SK-N-SH (cell line): Measurements from ENCODE around the gene MYOM3. TPM values are rescaled to one million over a fixed set of nuclear protein-coding genes. Genes with fewer than 3 reads are reported as not detected.

Experiments used
- CTCF ChIA-PET: fragments of 300-600, 350-600 bp; formaldehyde crosslinking; extraction: SDS; loops from one replicate; lab custom pipeline; 2021; lab: Yijun Ruan, JAX
- POLR2A ChIA-PET: fragments of 350-600 bp; sonication (Branson Sonifier 250); formaldehyde crosslinking; extraction: SDS; loops from one replicate; lab custom pipeline; 2020; ENCODE audit warnings: antibody characterized with exemption, inconsistent platforms; lab: Yijun Ruan, JAX
- DNase-seq: peaks from one replicate; pipeline ENCODE4 v3.0.0; 2012
- H2AFZ ChIP-seq: fragments of 200-600 bp; sonication (generic); 2 replicates; pipeline ENCODE4 v1.8.1; 2016; ENCODE audit warnings: antibody characterized with exemption, mild to moderate bottlenecking, low read depth
- H3F3A ChIP-seq: fragments of 200-600 bp; sonication (generic); replicated peaks from 2 replicates; pipeline ENCODE3; 2016; ENCODE audit warnings: antibody characterized with exemption, mild to moderate bottlenecking; ENCODE audit not compliant: insufficient read depth
- H3K27ac ChIP-seq, 2 experiments: fragments of 200-500 bp in 1 of 2; fragments of 200-600 bp in 1 of 2; sonication (Bioruptor generic) in 1 of 2; sonication (generic), shearing (Covaris generic) in 1 of 2; 2 replicates each; pipeline versions ENCODE4 v1.5.1 to v1.6.1; 2014 to 2016; ENCODE audit warnings: low read depth in 2 of 2, inconsistent platforms in 1 of 2, low read length in 1 of 2, mild to moderate bottlenecking in 1 of 2, mixed read lengths in 1 of 2
- H3K27me3 ChIP-seq: fragments of 200-600 bp; sonication (generic), shearing (Covaris generic); 2 replicates; pipeline ENCODE4 v1.6.1; 2016; ENCODE audit warnings: mixed run types; ENCODE audit not compliant: insufficient read depth
- H3K36me3 ChIP-seq, 2 experiments: fragments of 200-500 bp in 1 of 2; fragments of 200-600 bp in 1 of 2; sonication (Bioruptor generic) in 1 of 2; sonication (generic) in 1 of 2; replicated peaks in 1 of 2; 2 replicates each; pipeline versions ENCODE3 to v1.5.1; 2014 to 2016; ENCODE audit warnings: low read length in 1 of 2, mild to moderate bottlenecking in 1 of 2; ENCODE audit not compliant: insufficient read depth in 2 of 2, control insufficient read depth in 1 of 2
- H3K4me1 ChIP-seq, 2 experiments: fragments of 200-500 bp in 1 of 2; fragments of 200-600 bp in 1 of 2; sonication (Bioruptor generic) in 1 of 2; sonication (generic), shearing (Covaris generic) in 1 of 2; 2 replicates each; pipeline versions ENCODE4 v1.5.1 to v1.6.1; 2014 to 2016; ENCODE audit warnings: low read depth in 1 of 2, low read length in 1 of 2, mixed run types in 1 of 2; ENCODE audit not compliant: insufficient read depth in 2 of 2, control insufficient read depth in 1 of 2
- H3K4me2 ChIP-seq: fragments of 200-600 bp; sonication (generic), shearing (Covaris generic); 2 replicates; pipeline ENCODE4 v1.6.1; 2017; ENCODE audit warnings: mixed run types
- H3K4me3 ChIP-seq, 2 experiments: fragments of 200-500 bp in 1 of 2; fragments of 200-600 bp in 1 of 2; sonication (Bioruptor generic) in 1 of 2; sonication (generic), shearing (Covaris generic) in 1 of 2; 2 replicates each; pipeline versions ENCODE4 v1.5.1 to v1.8.1; 2014 to 2016; ENCODE audit warnings: low read depth in 2 of 2, inconsistent platforms in 1 of 2, low read length in 1 of 2, mild to moderate bottlenecking in 1 of 2, mixed read lengths in 1 of 2, moderate library complexity in 1 of 2
- H3K79me2 ChIP-seq: fragments of 200-600 bp; sonication (generic); 2 replicates; pipeline ENCODE4 v1.8.1; 2017; ENCODE audit warnings: mild to moderate bottlenecking; ENCODE audit not compliant: insufficient read depth
- H3K9ac ChIP-seq: fragments of 200-600 bp; sonication (generic); 2 replicates; pipeline ENCODE4 v1.6.1; 2017; ENCODE audit warnings: mixed run types
- H3K9me2 ChIP-seq: fragments of 200-600 bp; sonication (generic); 2 replicates; pipeline ENCODE4 v1.6.1; 2017; ENCODE audit warnings: mixed run types
- H3K9me3 ChIP-seq: fragments of 200-600 bp; sonication (generic); 2 replicates; pipeline ENCODE4 v1.6.1; 2017; ENCODE audit warnings: mixed run types, mild to moderate bottlenecking, moderate library complexity
- H4K20me1 ChIP-seq: fragments of 200-600 bp; sonication (generic); 2 replicates; pipeline ENCODE4 v1.6.1; 2017; ENCODE audit warnings: mild to moderate bottlenecking, mixed run types; ENCODE audit not compliant: insufficient read depth
- CHD2 ChIP-seq: fragments of 150-350 bp; IDR thresholded peaks from 2 replicates; pipeline ENCODE4 v1.6.1; 2018; ENCODE audit warnings: low read length; ENCODE audit not compliant: partially characterized antibody
- CTCF ChIP-seq: fragments of 200-600 bp; sonication (generic); IDR thresholded peaks from 2 replicates; pipeline ENCODE4 v1.6.1; 2017; ENCODE audit warnings: antibody characterized with exemption, mild to moderate bottlenecking, moderate library complexity
- ELF1 ChIP-seq: IDR thresholded peaks from 2 replicates; pipeline ENCODE4 v1.4.0; 2012
- EP300 ChIP-seq, 2 experiments: IDR thresholded peaks; 2 replicates each; pipeline versions ENCODE4 v1.4.0 to v1.6.1; 2012; ENCODE audit warnings: borderline replicate concordance in 1 of 2, low read depth in 1 of 2, low read length in 1 of 2
- EZH2phosphoT487 ChIP-seq: fragments of 200-600 bp; sonication (generic); IDR thresholded peaks from 2 replicates; pipeline ENCODE4 v1.6.1; 2017; ENCODE audit warnings: low read depth, mixed run types, mild to moderate bottlenecking, antibody characterized with exemption, moderate library complexity, borderline replicate concordance
- FOSL2 ChIP-seq: IDR thresholded peaks from 2 replicates; pipeline ENCODE4 v1.4.0; 2012; ENCODE audit warnings: low read depth, mild to moderate bottlenecking, moderate library complexity, borderline replicate concordance
- GABPA ChIP-seq: IDR thresholded peaks from 2 replicates; pipeline ENCODE4 v1.4.0; 2012; ENCODE audit warnings: low read depth, mild to moderate bottlenecking
- GATA2 ChIP-seq: sonication (generic); formaldehyde crosslinking; IDR thresholded peaks from 2 replicates; pipeline ENCODE4 v1.5.0; 2020; ENCODE audit warnings: mild to moderate bottlenecking, missing genetic modification reagents
- MAX ChIP-seq: IDR thresholded peaks from 2 replicates; pipeline ENCODE4 v1.4.0; 2012; ENCODE audit warnings: low read depth
- MXI1 ChIP-seq: IDR thresholded peaks from 2 replicates; pipeline ENCODE4 v1.6.1; 2012; ENCODE audit warnings: mild to moderate bottlenecking, low read depth, low read length, improper control_type of control experiment
- NRF1 ChIP-seq: IDR thresholded peaks from 2 replicates; pipeline ENCODE4 v1.6.1; 2012; ENCODE audit warnings: low read depth, mild to moderate bottlenecking, low read length
- PBX3 ChIP-seq: IDR thresholded peaks from 2 replicates; pipeline ENCODE4; 2012
- POLR2AphosphoS5 ChIP-seq: IDR thresholded peaks from 2 replicates; pipeline ENCODE4 v1.6.1; 2012; ENCODE audit warnings: low read depth, low read length
- RXRA ChIP-seq: IDR thresholded peaks from 2 replicates; pipeline ENCODE4 v1.4.0; 2012; ENCODE audit warnings: low read depth, mild to moderate bottlenecking, borderline replicate concordance
- SMC3 ChIP-seq: IDR thresholded peaks from 2 replicates; pipeline ENCODE4 v1.6.1; 2012; ENCODE audit warnings: low read depth, low read length, improper control_type of control experiment
- TAF1 ChIP-seq: IDR thresholded peaks from 2 replicates; pipeline ENCODE4 v1.6.1; 2012; ENCODE audit warnings: low read depth, mild to moderate bottlenecking, low read length, moderate library complexity, borderline replicate concordance
- TCF12 ChIP-seq: IDR thresholded peaks from 2 replicates; pipeline ENCODE4 v1.4.0; 2012
- TEAD4 ChIP-seq: IDR thresholded peaks from 2 replicates; pipeline ENCODE4 v1.4.0; 2012; ENCODE audit warnings: mild to moderate bottlenecking, borderline replicate concordance; ENCODE audit not compliant: insufficient read depth
- USF2 ChIP-seq: fragments of 150-350 bp; IDR thresholded peaks from 2 replicates; pipeline ENCODE4 v1.6.1; 2017; ENCODE audit warnings: antibody characterized with exemption, low read length, low read depth, borderline replicate concordance
- YY1 ChIP-seq: IDR thresholded peaks from 2 replicates; pipeline ENCODE4 v1.4.0; 2012; ENCODE audit warnings: low read depth, mild to moderate bottlenecking
- WGBS: methylation state at CpG from one replicate; pipeline ENCODE4 v1.1.6; 2017; ENCODE audit warnings: low lambda C conversion rate; 5-methylcytosine and 5-hydroxymethylcytosine counted together
- polyA plus RNA-seq, 3 experiments: library from polyadenylated mRNA; depleted of rRNA; stranded (reverse); fragments of >200 nt; gene quantifications; 2 replicates each; pipeline ENCODE4 v1.2.3, GENCODE V29; 2012
- TF ChIP-seq, protein P1 (sequence below): IDR thresholded peaks from 2 replicates; pipeline ENCODE4 v1.6.1; 2012; ENCODE audit warnings: mild to moderate bottlenecking, low read depth, low read length, moderate library complexity
- TF ChIP-seq, protein P2 (sequence below): fragments of 150-350 bp; IDR thresholded peaks from 2 replicates; pipeline ENCODE4 v1.6.1; 2016; ENCODE audit warnings: mild to moderate bottlenecking, low read depth, low read length

MYOM3 gene
- polyA plus RNA-seq, 1 of the 3 experiments (the other 2 are of a cell fraction), result 0.02 TPM

- Histone ChIP-seq H3K9ac (peak overlapping the region; percentile 72), H3K36me3 (no peaks in the 10 kb centered on the region), H3K79me2 (peaks cover 3% of the 10 kb centered on the region; the same call in 1 of the 2 replicates), H3K4me2 (peak overlapping the region; percentile 76), H3K9me2 (no peaks in the 10 kb centered on the region), H3K4me3 (peak overlapping the region in 1 of 2 experiments; percentile 30; a peak in 1 of 4 replicates), H4K20me1 (no peaks in the 10 kb centered on the region), H3K4me1 (peaks cover 12 to 36% of the 10 kb centered on the region in 2 experiments; a peak in 3 of 4 replicates), H2AFZ (peak overlapping the region; percentile 50), H3K27me3 (no peaks in the 10 kb centered on the region), H3K27ac (peak overlapping the region; percentile 70 to 99), H3K9me3 (no peaks in the 10 kb centered on the region), H3F3A (peaks cover 22% of the 10 kb centered on the region)
- ChIA-PET CTCF (interaction anchor here (1.6 kb wide), 1 partner anchor 49 kb away, joined by 4 read pairs; no protein-coding TSS in a partner anchor), POLR2A (no interaction called here)
- 48% methylated on average over 4 of the region's 4 CpGs for WGBS
- DNase-seq, result peak; percentile 29
- TF ChIP-seq TEAD4, result 0 out of 2 replicates have a peak, but pooled peaks have one; percentile 47
- peak; percentile 41; the same call in 1 of the 2 replicates for TF ChIP-seq NRF1
- TF ChIP-seq MXI1, result no peak
- no peak for TF ChIP-seq CHD2
- no peak; the same call in 1 of the 2 replicates for TF ChIP-seq YY1
- 0 out of 2 replicates have a peak, but pooled peaks have one; percentile 66 for TF ChIP-seq RXRA
- TF ChIP-seq TAF1, result no peak
- TF ChIP-seq, protein P1, sequence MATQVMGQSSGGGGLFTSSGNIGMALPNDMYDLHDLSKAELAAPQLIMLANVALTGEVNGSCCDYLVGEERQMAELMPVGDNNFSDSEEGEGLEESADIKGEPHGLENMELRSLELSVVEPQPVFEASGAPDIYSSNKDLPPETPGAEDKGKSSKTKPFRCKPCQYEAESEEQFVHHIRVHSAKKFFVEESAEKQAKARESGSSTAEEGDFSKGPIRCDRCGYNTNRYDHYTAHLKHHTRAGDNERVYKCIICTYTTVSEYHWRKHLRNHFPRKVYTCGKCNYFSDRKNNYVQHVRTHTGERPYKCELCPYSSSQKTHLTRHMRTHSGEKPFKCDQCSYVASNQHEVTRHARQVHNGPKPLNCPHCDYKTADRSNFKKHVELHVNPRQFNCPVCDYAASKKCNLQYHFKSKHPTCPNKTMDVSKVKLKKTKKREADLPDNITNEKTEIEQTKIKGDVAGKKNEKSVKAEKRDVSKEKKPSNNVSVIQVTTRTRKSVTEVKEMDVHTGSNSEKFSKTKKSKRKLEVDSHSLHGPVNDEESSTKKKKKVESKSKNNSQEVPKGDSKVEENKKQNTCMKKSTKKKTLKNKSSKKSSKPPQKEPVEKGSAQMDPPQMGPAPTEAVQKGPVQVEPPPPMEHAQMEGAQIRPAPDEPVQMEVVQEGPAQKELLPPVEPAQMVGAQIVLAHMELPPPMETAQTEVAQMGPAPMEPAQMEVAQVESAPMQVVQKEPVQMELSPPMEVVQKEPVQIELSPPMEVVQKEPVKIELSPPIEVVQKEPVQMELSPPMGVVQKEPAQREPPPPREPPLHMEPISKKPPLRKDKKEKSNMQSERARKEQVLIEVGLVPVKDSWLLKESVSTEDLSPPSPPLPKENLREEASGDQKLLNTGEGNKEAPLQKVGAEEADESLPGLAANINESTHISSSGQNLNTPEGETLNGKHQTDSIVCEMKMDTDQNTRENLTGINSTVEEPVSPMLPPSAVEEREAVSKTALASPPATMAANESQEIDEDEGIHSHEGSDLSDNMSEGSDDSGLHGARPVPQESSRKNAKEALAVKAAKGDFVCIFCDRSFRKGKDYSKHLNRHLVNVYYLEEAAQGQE, result no peak
- TF ChIP-seq GABPA, result no peak
- no peak for TF ChIP-seq GATA2 (CRISPR knock-in tag)
- TF ChIP-seq EZH2phosphoT487, result no peak
- TF ChIP-seq POLR2AphosphoS5, result peak; percentile 58
- no peak for TF ChIP-seq USF2
- peak; percentile 82 for TF ChIP-seq PBX3
- TF ChIP-seq SMC3, result no peak
- TF ChIP-seq CTCF, result no peak
- TF ChIP-seq ELF1, result no peak
- peak; percentile 83 for TF ChIP-seq FOSL2
- TF ChIP-seq, protein P2, sequence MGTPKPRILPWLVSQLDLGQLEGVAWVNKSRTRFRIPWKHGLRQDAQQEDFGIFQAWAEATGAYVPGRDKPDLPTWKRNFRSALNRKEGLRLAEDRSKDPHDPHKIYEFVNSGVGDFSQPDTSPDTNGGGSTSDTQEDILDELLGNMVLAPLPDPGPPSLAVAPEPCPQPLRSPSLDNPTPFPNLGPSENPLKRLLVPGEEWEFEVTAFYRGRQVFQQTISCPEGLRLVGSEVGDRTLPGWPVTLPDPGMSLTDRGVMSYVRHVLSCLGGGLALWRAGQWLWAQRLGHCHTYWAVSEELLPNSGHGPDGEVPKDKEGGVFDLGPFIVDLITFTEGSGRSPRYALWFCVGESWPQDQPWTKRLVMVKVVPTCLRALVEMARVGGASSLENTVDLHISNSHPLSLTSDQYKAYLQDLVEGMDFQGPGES, result no peak
- TF ChIP-seq MAX, result peak; percentile 84
- TF ChIP-seq TCF12, result peak; percentile 88
- 0 out of 4 replicates have a peak, but pooled peaks of 1 of the 2 experiments have one; percentile 60 for TF ChIP-seq EP300 (IDR thresholded peaks at IDR 0.05; ENCODE audit: borderline replicate concordance in 1 of 2, low read depth in 1 of 2, low read length in 1 of 2)
Observed at GRCh38 chr1:24022581-24023361, 89.2 kb downstream of the MYOM3 start.
